Lower leg skin (tissue), 4 donors: Measurements from ENCODE around the gene MTERF2. TPM values are rescaled to one million over a fixed set of nuclear protein-coding genes. Genes with fewer than 3 reads are reported as not detected.
"Not testable (repeated sequence)": the region's sequence is repeated elsewhere in the genome, so short reads cannot be mapped to it uniquely, and the experiment has no call there.

Experiments
- DNase-seq, 2 donors: peaks; one replicate each; pipeline ENCODE4 v3.0.0-alpha.2; 2019; ENCODE audit warnings: low spot score in 2 of 2
- H3K4me3 ChIP-seq: fragments of 200-600 bp; sonication (generic); 2 replicates; pipeline ENCODE4 v1.5.1; 2017; ENCODE audit warnings: mild to moderate bottlenecking, low read depth; ENCODE audit not compliant: poor library complexity, severe bottlenecking
- POLR2A ChIP-seq, 2 donors: fragments of 450-650 bp; IDR thresholded peaks; one replicate each; pipeline ENCODE4 v1.6.1; 2016 to 2017; ENCODE audit warnings: antibody characterized with exemption in 2 of 2, mild to moderate bottlenecking in 1 of 2, moderate library complexity in 1 of 2
- WGBS, 2 donors: methylation state at CpG; one replicate each; pipeline ENCODE4 v1.1.5; 2018; 5-methylcytosine and 5-hydroxymethylcytosine counted together
- intact Hi-C: fragments of 100-400 bp; cut with DNase I; formaldehyde crosslinking; loops from one replicate; pipeline ENCODE4 v1.15.0; 2023; ENCODE audit warnings: low total_unique reads
- total RNA-seq, 4 donors: library from RNA; depleted of rRNA; stranded (reverse); fragments of >200 nt; gene quantifications; one replicate each; pipeline ENCODE4 v1.1.0, GENCODE V29; 2016
- TF ChIP-seq, protein P1 (sequence below), 3 donors: fragments of 450-650 bp; IDR thresholded peaks; one replicate each; pipeline ENCODE4 v1.5.1; 2016; ENCODE audit warnings: antibody characterized with exemption in 3 of 3, mild to moderate bottlenecking in 3 of 3, moderate library complexity in 2 of 3

The MTERF2 gene
- total RNA-seq, 4 donors from 2014 or later = 3.7 to 9.8 (median 8.4) TPM

DNA sequence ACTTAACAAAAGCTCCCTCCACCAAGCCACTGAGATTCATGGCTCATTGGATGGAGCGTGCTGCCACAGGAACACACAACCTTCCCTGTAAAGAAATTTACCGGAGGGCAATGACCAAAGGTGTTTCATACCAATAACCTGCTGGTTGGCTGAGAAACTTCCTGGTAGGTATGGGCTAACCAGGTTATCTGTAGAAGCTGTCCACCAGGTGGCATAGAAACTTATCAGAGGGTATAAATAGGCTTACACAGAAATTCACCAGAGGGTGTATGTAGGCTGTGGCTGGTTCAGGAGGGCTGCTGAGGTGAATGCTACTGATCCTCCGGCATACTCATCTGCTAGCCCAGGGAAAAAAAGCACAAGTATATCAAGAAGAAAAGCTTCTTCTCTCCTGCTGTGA is 27.1 kb upstream of the MTERF2 start:
- no peak overlapping the region for H3K4me3 ChIP-seq
- intact Hi-C loops = no loop called here
- TF ChIP-seq, protein P1, sequence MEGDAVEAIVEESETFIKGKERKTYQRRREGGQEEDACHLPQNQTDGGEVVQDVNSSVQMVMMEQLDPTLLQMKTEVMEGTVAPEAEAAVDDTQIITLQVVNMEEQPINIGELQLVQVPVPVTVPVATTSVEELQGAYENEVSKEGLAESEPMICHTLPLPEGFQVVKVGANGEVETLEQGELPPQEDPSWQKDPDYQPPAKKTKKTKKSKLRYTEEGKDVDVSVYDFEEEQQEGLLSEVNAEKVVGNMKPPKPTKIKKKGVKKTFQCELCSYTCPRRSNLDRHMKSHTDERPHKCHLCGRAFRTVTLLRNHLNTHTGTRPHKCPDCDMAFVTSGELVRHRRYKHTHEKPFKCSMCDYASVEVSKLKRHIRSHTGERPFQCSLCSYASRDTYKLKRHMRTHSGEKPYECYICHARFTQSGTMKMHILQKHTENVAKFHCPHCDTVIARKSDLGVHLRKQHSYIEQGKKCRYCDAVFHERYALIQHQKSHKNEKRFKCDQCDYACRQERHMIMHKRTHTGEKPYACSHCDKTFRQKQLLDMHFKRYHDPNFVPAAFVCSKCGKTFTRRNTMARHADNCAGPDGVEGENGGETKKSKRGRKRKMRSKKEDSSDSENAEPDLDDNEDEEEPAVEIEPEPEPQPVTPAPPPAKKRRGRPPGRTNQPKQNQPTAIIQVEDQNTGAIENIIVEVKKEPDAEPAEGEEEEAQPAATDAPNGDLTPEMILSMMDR (IDR thresholded peaks at IDR 0.05) = no peak
- no peak for TF ChIP-seq POLR2A (IDR thresholded peaks at IDR 0.05)
- DNase-seq = no peak
- WGBS, 2 donors = 53 to 68% methylated on average over 3 of the region's 3 CpGs

GRCh38 chr12:107012736-107013425 is 25.9 kb upstream of the MTERF2 start:
- no peak for DNase-seq
- WGBS, 2 donors = 100% methylated on average over 1 of the region's 1 CpG
- TF ChIP-seq, protein P1 (IDR thresholded peaks at IDR 0.05) = no peak
- no peak for TF ChIP-seq POLR2A (IDR thresholded peaks at IDR 0.05)
- intact Hi-C loops = no loop called here
- H3K4me3 ChIP-seq = no peak overlapping the region

- TF ChIP-seq POLR2A (IDR thresholded peaks at IDR 0.05) = no peak
- TF ChIP-seq, protein P1 (IDR thresholded peaks at IDR 0.05) = no peak
- no peak overlapping the region for H3K4me3 ChIP-seq
- intact Hi-C loops = no loop called here
- DNase-seq = no peak
- WGBS, 2 donors = 90 to 91% methylated on average over 2 of the region's 2 CpGs
Measured at GRCh38 chr12:107011519-107011918, 24.6 kb upstream of the MTERF2 start.

DNA sequence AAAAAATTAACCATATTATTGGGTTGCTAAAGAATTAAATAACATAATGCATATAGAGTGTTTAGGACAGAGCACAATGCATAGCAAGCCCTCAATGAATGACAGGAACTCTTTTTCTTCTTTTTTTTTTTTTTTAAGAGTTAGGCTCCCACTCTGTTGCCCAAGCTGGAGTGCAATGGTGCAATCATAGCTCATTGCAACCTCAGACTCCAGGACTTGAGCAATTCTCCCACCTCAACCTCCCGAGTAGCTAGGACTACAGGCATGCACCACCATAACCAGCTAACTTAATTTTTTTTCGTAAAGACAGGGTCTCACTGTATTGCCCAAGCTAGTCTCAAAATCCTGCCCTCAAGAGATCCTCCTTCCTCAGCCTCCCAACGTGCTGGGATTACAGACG is 20.5 kb upstream of the MTERF2 start:
- intact Hi-C loops = no loop called here
- H3K4me3 ChIP-seq = no peak overlapping the region
- 93 to 97% methylated on average over 4 of the region's 4 CpGs for WGBS, 2 donors
- no peak for DNase-seq
- TF ChIP-seq, protein P1 (IDR thresholded peaks at IDR 0.05) = no peak
- no peak for TF ChIP-seq POLR2A (IDR thresholded peaks at IDR 0.05)

- intact Hi-C loops, H3K4me3 ChIP-seq, DNase-seq: not testable (repeated sequence)
- 66 to 86% methylated on average over 4 of the region's 4 CpGs for WGBS, 2 donors
Measured at GRCh38 chr12:107002665-107003064, 15.7 kb upstream of the MTERF2 start.

DNA sequence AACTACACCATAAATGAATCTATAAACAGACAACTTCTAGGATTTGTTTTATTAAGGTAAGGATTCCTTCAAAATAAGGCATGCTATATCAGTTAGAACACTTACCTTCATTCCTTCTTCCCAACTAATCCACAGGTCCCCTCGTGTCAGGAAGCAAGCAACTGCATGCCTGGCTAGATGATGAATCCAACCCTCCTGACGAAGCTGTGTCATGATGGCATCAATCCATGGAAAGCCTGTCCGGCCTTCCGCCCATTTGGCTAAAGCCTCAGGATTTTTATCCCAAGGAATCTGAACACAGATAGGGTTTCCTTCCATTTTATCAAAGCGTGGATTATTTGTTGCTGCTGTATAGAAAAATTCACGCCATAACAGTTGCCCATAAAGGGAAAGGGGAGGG is 12.5 kb upstream of the MTERF2 start:
- no peak for DNase-seq
- no peak for TF ChIP-seq POLR2A (IDR thresholded peaks at IDR 0.05)
- TF ChIP-seq, protein P1 (IDR thresholded peaks at IDR 0.05) = no peak
- 55 to 56% methylated on average over 6 of the region's 6 CpGs for WGBS, 2 donors
- intact Hi-C loops = no loop called here
- no peak overlapping the region for H3K4me3 ChIP-seq
